OCI-LY7 (cell line): ENCODE measurements around the gene MARS1. TPM values are rescaled to one million over a fixed set of nuclear protein-coding genes. Genes with fewer than 3 reads are reported as not detected.
"Not testable (repeated sequence)": the region's sequence is repeated elsewhere in the genome, so short reads cannot be mapped to it uniquely, and the experiment has no call there.

Experiments
- BruUV-seq: library from RNA; stranded (reverse); fragments of 400-500 nt; replicated peaks from 2 replicates; lab custom pipeline; 2021; lab: Mats Ljungman, UMichigan
- CTCF ChIA-PET: fragments of 300-600 bp; sonication (Branson Sonifier 250); formaldehyde crosslinking; loops from one replicate; lab custom pipeline; 2022; ENCODE audit warnings: antibody characterized with exemption; ENCODE audit not compliant: unreplicated experiment; lab: Charles Lee
- POLR2A ChIA-PET: fragments of 300-600 bp; sonication (Branson Sonifier 250); formaldehyde crosslinking; loops from one replicate; lab custom pipeline; 2022; ENCODE audit warnings: antibody characterized with exemption; lab: Charles Lee
- DNase-seq: peaks from one replicate; pipeline ENCODE4 v3.0.0-alpha.2; 2015; ENCODE audit warnings: low spot score
- H2AFZ ChIP-seq: fragments of 200-600 bp; sonication (generic), shearing (Covaris generic); 2 replicates; pipeline ENCODE4 v1.6.1; 2014; ENCODE audit warnings: mild to moderate bottlenecking, antibody characterized with exemption, low read length, moderate library complexity
- H3K27ac ChIP-seq: fragments of 200-600 bp; sonication (generic); 2 replicates; pipeline ENCODE4 v1.5.1; 2014; ENCODE audit warnings: mixed run types, low read depth, mild to moderate bottlenecking, moderate library complexity, low read length, inconsistent platforms; ENCODE audit not compliant: poor library complexity, severe bottlenecking
- H3K36me3 ChIP-seq: fragments of 200-600 bp; sonication (generic); 2 replicates; pipeline ENCODE4 v1.6.1; 2014; ENCODE audit warnings: mild to moderate bottlenecking, antibody characterized with exemption, low read length, moderate library complexity, mixed read lengths; ENCODE audit not compliant: insufficient read depth
- H3K4me1 ChIP-seq: fragments of 200-600 bp; sonication (generic); 2 replicates; pipeline ENCODE4 v1.5.1; 2014; ENCODE audit warnings: mild to moderate bottlenecking, low read length; ENCODE audit not compliant: insufficient read depth, poor library complexity, severe bottlenecking
- H3K4me2 ChIP-seq: fragments of 200-600 bp; sonication (generic); 2 replicates; pipeline ENCODE4 v1.6.1; 2014; ENCODE audit warnings: mild to moderate bottlenecking, low read length
- H3K4me3 ChIP-seq: fragments of 200-600 bp; sonication (generic); 2 replicates; pipeline ENCODE4 v1.5.1; 2014; ENCODE audit warnings: mild to moderate bottlenecking, low read depth, low read length; ENCODE audit not compliant: poor library complexity, severe bottlenecking
- H3K79me2 ChIP-seq: fragments of 200-600 bp; sonication (generic); 2 replicates; pipeline ENCODE4 v1.6.1; 2016; ENCODE audit warnings: low read depth, mild to moderate bottlenecking, low read length, moderate library complexity, mixed read lengths; ENCODE audit not compliant: insufficient read depth
- H3K9me2 ChIP-seq: fragments of 200-600 bp; sonication (generic); 2 replicates; pipeline ENCODE4 v1.6.1; 2016; ENCODE audit warnings: mild to moderate bottlenecking, low read length, mixed read lengths; ENCODE audit not compliant: insufficient read depth
- H3K9me3 ChIP-seq: fragments of 200-600 bp; sonication (generic); 2 replicates; pipeline ENCODE4 v1.6.1; 2014; ENCODE audit warnings: mild to moderate bottlenecking, mixed run types, low read length, mixed read lengths
- H4K20me1 ChIP-seq: fragments of 200-600 bp; sonication (generic); 2 replicates; pipeline ENCODE4 v1.6.1; 2014; ENCODE audit warnings: mild to moderate bottlenecking, antibody characterized with exemption, low read length, moderate library complexity, mixed read lengths; ENCODE audit not compliant: insufficient read depth
- EZH2phosphoT487 ChIP-seq: fragments of 200-600 bp; sonication (generic); IDR thresholded peaks from 2 replicates; pipeline ENCODE4 v1.6.1; 2018; ENCODE audit warnings: low read depth, borderline replicate concordance, mild to moderate bottlenecking, mixed run types, antibody characterized with exemption, low read length, moderate library complexity, mixed read lengths
- intact Hi-C: fragments of 100-400 bp; cut with micrococcal nuclease; formaldehyde crosslinking; loops from one replicate; pipeline ENCODE4 v1.10.0; 2022; ENCODE audit not compliant: unreplicated experiment
- total RNA-seq, 2 experiments: library from RNA; depleted of rRNA in 1 of 2; stranded (reverse); fragments of >200 nt in 1 of 2; shearing (Covaris generic) in 1 of 2; gene quantifications; 2 replicates each; pipeline ENCODE4 v1.2.3, GENCODE V29; 2014 to 2022
- TF ChIP-seq, protein P1 (sequence below): fragments of 200-600 bp; sonication (generic); conservative IDR thresholded peaks from 2 replicates; pipeline ENCODE4 v1.5.1; 2014; ENCODE audit warnings: mild to moderate bottlenecking, antibody characterized with exemption, low read length, moderate library complexity, mixed read lengths

MARS1 gene
- total RNA-seq, 2 experiments from 2014 or later: 272 to 465 TPM

DNA sequence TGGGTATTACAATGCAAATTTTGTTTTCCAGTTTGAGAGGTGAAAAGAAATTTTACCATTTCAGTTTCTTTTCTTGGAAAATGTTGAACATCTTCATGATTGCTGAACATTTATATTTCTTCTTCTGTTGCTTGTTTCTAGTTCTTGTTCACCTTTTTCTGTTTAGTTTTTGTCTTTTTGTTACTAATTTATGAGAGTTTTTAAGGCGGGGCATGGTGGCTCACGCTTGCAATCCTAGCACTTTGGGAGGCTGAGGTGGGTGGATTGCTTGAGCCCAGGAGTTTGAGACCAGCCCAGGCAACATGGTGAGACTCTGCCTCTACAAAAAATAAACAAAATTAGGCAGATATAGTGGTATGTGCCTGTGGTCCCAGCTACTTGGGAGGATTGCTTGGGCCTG lies 72.6 kb downstream of the MARS1 start:
- no peak for DNase-seq
- no peaks in the 10 kb centered on the region for H4K20me1 ChIP-seq
- POLR2A ChIA-PET: no interaction called here
- H2AFZ ChIP-seq: no peak overlapping the region
- H3K4me1 ChIP-seq: no peaks in the 10 kb centered on the region
- H3K4me3 ChIP-seq: no peak overlapping the region
- no peak overlapping the region for H3K4me2 ChIP-seq
- H3K9me2 ChIP-seq: no peaks in the 10 kb centered on the region
- H3K9me3 ChIP-seq: no peaks in the 10 kb centered on the region
- no peaks in the 10 kb centered on the region for H3K79me2 ChIP-seq
- intact Hi-C loops: no loop called here
- H3K36me3 ChIP-seq: no peaks in the 10 kb centered on the region
- BruUV-seq: no TSS peak
- H3K27ac ChIP-seq: no peak overlapping the region
- CTCF ChIA-PET: no interaction called here
- TF ChIP-seq, protein P1, sequence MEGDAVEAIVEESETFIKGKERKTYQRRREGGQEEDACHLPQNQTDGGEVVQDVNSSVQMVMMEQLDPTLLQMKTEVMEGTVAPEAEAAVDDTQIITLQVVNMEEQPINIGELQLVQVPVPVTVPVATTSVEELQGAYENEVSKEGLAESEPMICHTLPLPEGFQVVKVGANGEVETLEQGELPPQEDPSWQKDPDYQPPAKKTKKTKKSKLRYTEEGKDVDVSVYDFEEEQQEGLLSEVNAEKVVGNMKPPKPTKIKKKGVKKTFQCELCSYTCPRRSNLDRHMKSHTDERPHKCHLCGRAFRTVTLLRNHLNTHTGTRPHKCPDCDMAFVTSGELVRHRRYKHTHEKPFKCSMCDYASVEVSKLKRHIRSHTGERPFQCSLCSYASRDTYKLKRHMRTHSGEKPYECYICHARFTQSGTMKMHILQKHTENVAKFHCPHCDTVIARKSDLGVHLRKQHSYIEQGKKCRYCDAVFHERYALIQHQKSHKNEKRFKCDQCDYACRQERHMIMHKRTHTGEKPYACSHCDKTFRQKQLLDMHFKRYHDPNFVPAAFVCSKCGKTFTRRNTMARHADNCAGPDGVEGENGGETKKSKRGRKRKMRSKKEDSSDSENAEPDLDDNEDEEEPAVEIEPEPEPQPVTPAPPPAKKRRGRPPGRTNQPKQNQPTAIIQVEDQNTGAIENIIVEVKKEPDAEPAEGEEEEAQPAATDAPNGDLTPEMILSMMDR: no peak
- no peak for TF ChIP-seq EZH2phosphoT487

DNA sequence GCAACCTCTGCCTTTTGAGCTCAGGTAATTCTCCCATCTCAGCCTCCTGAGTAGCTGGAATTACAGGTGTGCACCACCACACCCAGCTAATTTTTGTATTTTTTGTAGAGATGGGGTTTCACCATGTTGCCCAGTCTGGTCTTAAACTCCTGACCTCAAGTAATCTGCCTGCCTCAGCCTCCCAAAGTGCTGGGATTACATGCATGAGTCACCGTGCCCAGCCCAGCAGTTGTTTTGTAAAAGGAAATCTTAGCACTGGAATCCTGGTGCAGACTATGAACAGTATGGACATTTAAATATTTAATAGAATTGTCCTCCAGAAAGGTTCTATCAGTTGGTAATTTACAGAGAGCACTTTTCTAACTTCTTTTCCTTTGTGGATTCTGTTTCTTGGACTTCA lies 73.2 kb downstream of the MARS1 start:
- H3K36me3 ChIP-seq, H3K79me2 ChIP-seq, DNase-seq, H4K20me1 ChIP-seq, BruUV-seq, H3K9me2 ChIP-seq, H3K27ac ChIP-seq, CTCF ChIA-PET, H3K4me1 ChIP-seq, H3K4me2 ChIP-seq, H3K9me3 ChIP-seq, POLR2A ChIA-PET, H2AFZ ChIP-seq, H3K4me3 ChIP-seq, intact Hi-C loops: not testable (repeated sequence)

DNA sequence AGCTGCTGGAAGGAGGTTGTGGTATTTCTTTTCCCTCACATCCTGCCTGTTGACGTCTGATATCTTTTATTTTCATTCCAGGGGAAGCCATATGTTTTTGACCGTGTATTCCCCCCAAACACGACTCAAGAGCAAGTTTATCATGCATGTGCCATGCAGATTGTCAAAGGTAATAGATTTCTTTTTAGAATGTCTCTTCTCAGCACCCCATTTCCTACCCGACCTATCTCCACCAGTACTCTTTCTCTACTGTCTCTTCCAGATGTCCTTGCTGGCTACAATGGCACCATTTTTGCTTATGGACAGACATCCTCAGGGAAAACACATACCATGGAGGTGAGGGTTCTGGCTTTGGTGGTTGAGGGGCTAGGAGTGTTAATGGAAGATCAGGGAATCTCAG lies 75.5 kb downstream of the MARS1 start:
- TF ChIP-seq EZH2phosphoT487: no peak
- TF ChIP-seq, protein P1: no peak
- POLR2A ChIA-PET: no interaction called here
- H3K79me2 ChIP-seq: no peaks in the 10 kb centered on the region
- intact Hi-C loops: no loop called here
- H3K4me1 ChIP-seq: no peaks in the 10 kb centered on the region
- H3K9me3 ChIP-seq: no peaks in the 10 kb centered on the region
- no peak overlapping the region for H2AFZ ChIP-seq
- no peak overlapping the region for H3K4me2 ChIP-seq
- BruUV-seq: no TSS peak
- no peak for DNase-seq
- no peak overlapping the region for H3K4me3 ChIP-seq
- H3K9me2 ChIP-seq: no peaks in the 10 kb centered on the region
- CTCF ChIA-PET: no interaction called here
- H3K27ac ChIP-seq: no peak overlapping the region
- no peaks in the 10 kb centered on the region for H3K36me3 ChIP-seq
- no peaks in the 10 kb centered on the region for H4K20me1 ChIP-seq
